ENCODE measurements around the gene IFT43. TPM values are rescaled to one million over a fixed set of nuclear protein-coding genes. Genes with fewer than 3 reads are reported as not detected.

Gene IFT43
- total RNA-seq, 2 donors from 2014 or later: 46.3 to 49.6 TPM

- no peak for TF ChIP-seq CTCF (conservative IDR thresholded peaks at IDR 0.05)
- Histone ChIP-seq H3K36me3 (ENCODE audit: control insufficient read depth, insufficient read depth, low read length) (peaks cover 27% of the 10 kb centered on the region), H3K27me3 (ENCODE audit: control insufficient read depth, insufficient read depth, low read length, poor library complexity, severe bottlenecking) (no peaks in the 10 kb centered on the region), H3K4me3 (ENCODE audit: low read length) (no peak overlapping the region), H3K9ac (ENCODE audit: extremely low read depth, low read length, poor library complexity, severe bottlenecking) (no peak overlapping the region), H3K9me3 (ENCODE audit: control insufficient read depth, low read length) (peaks cover 32% of the 10 kb centered on the region), H3K27ac (ENCODE audit: low read depth, low read length) (no peak overlapping the region), H3K4me1 (ENCODE audit: control insufficient read depth, insufficient read depth, low read length) (no peaks in the 10 kb centered on the region)
- WGBS, 2 experiments (ENCODE audit: insufficient coverage in 1 of 2, insufficient read length in 1 of 2): 88% methylated on average over 1 of the region's 1 CpG; no CpG with 5 or more reads in 1 of the 2 experiments
- no peak for DNase-seq
- Mint-ChIP-seq H3K9me3 (peaks cover 15% of the 10 kb centered on the region), H3K4me1 (peaks cover 7% of the 10 kb centered on the region), H3K36me3 (ENCODE audit: low read depth) (peaks cover 67% of the 10 kb centered on the region), H3K27me3 (ENCODE audit: insufficient read depth) (no peaks in the 10 kb centered on the region), H3K4me3 (no peak overlapping the region), H3K27ac (no peak overlapping the region)
Observed at GRCh38 chr14:76023757-76024156, 38.2 kb downstream of the IFT43 start.

- no peak for DNase-seq
- 94% methylated on average over 2 to 4 of the region's 4 CpGs for WGBS, 2 experiments (ENCODE audit: insufficient coverage in 1 of 2, insufficient read length in 1 of 2)
- H3K36me3 ChIP-seq (ENCODE audit: control insufficient read depth, insufficient read depth, low read length): peaks cover 21% of the 10 kb centered on the region
- peaks cover 26% of the 10 kb centered on the region for H3K9me3 ChIP-seq (ENCODE audit: control insufficient read depth, low read length)
- no peak overlapping the region for H3K27ac Mint-ChIP-seq
- no peaks in the 10 kb centered on the region for H3K4me1 ChIP-seq (ENCODE audit: control insufficient read depth, insufficient read depth, low read length)
- H3K27me3 Mint-ChIP-seq (ENCODE audit: insufficient read depth): no peaks in the 10 kb centered on the region
- peaks cover 13% of the 10 kb centered on the region for H3K9me3 Mint-ChIP-seq
- H3K4me1 Mint-ChIP-seq: peaks cover 7% of the 10 kb centered on the region
- H3K27ac ChIP-seq (ENCODE audit: low read depth, low read length): no peak overlapping the region
- H3K9ac ChIP-seq (ENCODE audit: extremely low read depth, low read length, poor library complexity, severe bottlenecking): no peak overlapping the region
- H3K4me3 Mint-ChIP-seq: no peak overlapping the region
- no peak overlapping the region for H3K4me3 ChIP-seq (ENCODE audit: low read length)
- TF ChIP-seq CTCF (conservative IDR thresholded peaks at IDR 0.05): no peak
- peaks cover 67% of the 10 kb centered on the region for H3K36me3 Mint-ChIP-seq (ENCODE audit: low read depth)
- no peaks in the 10 kb centered on the region for H3K27me3 ChIP-seq (ENCODE audit: control insufficient read depth, insufficient read depth, low read length, poor library complexity, severe bottlenecking)
Observed at GRCh38 chr14:76024211-76024907, 38.8 kb downstream of the IFT43 start.

DNA sequence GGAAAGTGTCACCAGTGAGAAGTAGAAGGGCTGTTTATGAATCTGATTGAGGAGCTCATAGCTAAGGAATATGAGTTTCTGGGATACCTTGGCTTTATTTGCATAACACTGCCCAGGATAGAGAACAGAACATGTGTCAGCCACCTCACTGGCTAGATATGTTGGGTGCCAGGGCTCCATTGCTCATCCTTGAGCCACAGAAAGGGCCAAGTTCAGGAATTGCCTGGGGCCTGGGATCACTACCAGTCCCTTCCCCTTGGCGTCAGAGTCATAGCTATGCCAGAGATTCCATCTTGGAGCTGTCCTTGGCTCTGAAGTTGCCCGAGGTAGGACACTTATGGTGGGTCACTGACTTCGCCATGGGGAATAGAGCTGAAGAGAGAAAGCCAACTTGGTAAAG, 49.0 kb downstream of the IFT43 start:
- H3K4me3 ChIP-seq (ENCODE audit: low read length): no peak overlapping the region
- no peak overlapping the region for H3K27ac ChIP-seq (ENCODE audit: low read depth, low read length)
- no peak for DNase-seq
- H3K4me1 ChIP-seq (ENCODE audit: control insufficient read depth, insufficient read depth, low read length): no peaks in the 10 kb centered on the region
- H3K27me3 Mint-ChIP-seq (ENCODE audit: insufficient read depth): no peaks in the 10 kb centered on the region
- no peaks in the 10 kb centered on the region for H3K9me3 ChIP-seq (ENCODE audit: control insufficient read depth, low read length)
- H3K9ac ChIP-seq (ENCODE audit: extremely low read depth, low read length, poor library complexity, severe bottlenecking): no peak overlapping the region
- H3K27me3 ChIP-seq (ENCODE audit: control insufficient read depth, insufficient read depth, low read length, poor library complexity, severe bottlenecking): no peaks in the 10 kb centered on the region
- H3K9me3 Mint-ChIP-seq: no peaks in the 10 kb centered on the region
- 88 to 93% methylated on average over 1 to 3 of the region's 3 CpGs for WGBS, 2 experiments (ENCODE audit: insufficient coverage in 1 of 2, insufficient read length in 1 of 2)
- peaks cover 17% of the 10 kb centered on the region for H3K36me3 Mint-ChIP-seq (ENCODE audit: low read depth)
- no peak overlapping the region for H3K4me3 Mint-ChIP-seq
- peaks cover 18% of the 10 kb centered on the region for H3K36me3 ChIP-seq (ENCODE audit: control insufficient read depth, insufficient read depth, low read length)
- no peak overlapping the region for H3K27ac Mint-ChIP-seq
- TF ChIP-seq CTCF (conservative IDR thresholded peaks at IDR 0.05): no peak
- H3K4me1 Mint-ChIP-seq: no peaks in the 10 kb centered on the region
